Tibial nerve (tissue), 4 donors: ENCODE results near the gene TMEM109.

Experiments
- CTCF ChIP-seq, 5 experiments: fragments of 200-600 bp in 3 of 5; fragments of 450-650 bp in 2 of 5; sonication (generic) in 3 of 5; IDR thresholded peaks; one replicate each; pipeline ENCODE4 v1.5.1; 2016 to 2019; ENCODE audit warnings: antibody characterized with exemption in 5 of 5, mild to moderate bottlenecking in 3 of 5, moderate library complexity in 2 of 5
- EP300 ChIP-seq, 2 donors: sonication (generic); formaldehyde crosslinking; IDR thresholded peaks; one replicate each; pipeline ENCODE4 v1.6.1; 2017; ENCODE audit warnings: antibody characterized with exemption in 2 of 2, mild to moderate bottlenecking in 1 of 2
- POLR2A ChIP-seq, 2 donors: fragments of 450-650 bp; IDR thresholded peaks; one replicate each; pipeline ENCODE4 v1.6.1; 2017; ENCODE audit warnings: antibody characterized with exemption in 2 of 2, mild to moderate bottlenecking in 2 of 2, moderate library complexity in 2 of 2

- TF ChIP-seq CTCF (IDR thresholded peaks at IDR 0.05) = peak in 1 of 5 experiments; percentile 25
- peak in 1 of 2 donors; percentile 37 for TF ChIP-seq POLR2A (IDR thresholded peaks at IDR 0.05)
- peak in 1 of 2 donors; percentile 25 for TF ChIP-seq EP300 (IDR thresholded peaks at IDR 0.05)
Measured at GRCh38 chr11:60924110-60924905, 10.3 kb downstream of the TMEM109 start, which contains the start of gene TMEM132A.
